OCI-LY7 (cell line): ENCODE data around the gene IGLL5.

Experiments
- CTCF ChIP-seq: fragments of 200-600 bp; sonication (generic); conservative IDR thresholded peaks from 2 replicates; pipeline ENCODE4 v1.5.1; 2014; ENCODE audit warnings: mild to moderate bottlenecking, antibody characterized with exemption, low read length, moderate library complexity, mixed read lengths
- EZH2phosphoT487 ChIP-seq: fragments of 200-600 bp; sonication (generic); IDR thresholded peaks from 2 replicates; pipeline ENCODE4 v1.6.1; 2018; ENCODE audit warnings: low read depth, borderline replicate concordance, mild to moderate bottlenecking, mixed run types, antibody characterized with exemption, low read length, moderate library complexity, mixed read lengths

- peak; percentile 91 for TF ChIP-seq CTCF
- no peak for TF ChIP-seq EZH2phosphoT487
Observed at GRCh38 chr22:22855617-22856308, 31.9 kb upstream of the IGLL5 start.
